Hepatic stellate cell (primary cell): Measurements from ENCODE around the gene KCND2.
A peak's percentile ranks its signal among the peaks of the same experiment; 100 is the strongest.

Experiments
- DNase-seq: peaks from one replicate; pipeline ENCODE4 v3.0.0; 2011; ENCODE audit warnings: low spot score

KCND2 gene

DNA sequence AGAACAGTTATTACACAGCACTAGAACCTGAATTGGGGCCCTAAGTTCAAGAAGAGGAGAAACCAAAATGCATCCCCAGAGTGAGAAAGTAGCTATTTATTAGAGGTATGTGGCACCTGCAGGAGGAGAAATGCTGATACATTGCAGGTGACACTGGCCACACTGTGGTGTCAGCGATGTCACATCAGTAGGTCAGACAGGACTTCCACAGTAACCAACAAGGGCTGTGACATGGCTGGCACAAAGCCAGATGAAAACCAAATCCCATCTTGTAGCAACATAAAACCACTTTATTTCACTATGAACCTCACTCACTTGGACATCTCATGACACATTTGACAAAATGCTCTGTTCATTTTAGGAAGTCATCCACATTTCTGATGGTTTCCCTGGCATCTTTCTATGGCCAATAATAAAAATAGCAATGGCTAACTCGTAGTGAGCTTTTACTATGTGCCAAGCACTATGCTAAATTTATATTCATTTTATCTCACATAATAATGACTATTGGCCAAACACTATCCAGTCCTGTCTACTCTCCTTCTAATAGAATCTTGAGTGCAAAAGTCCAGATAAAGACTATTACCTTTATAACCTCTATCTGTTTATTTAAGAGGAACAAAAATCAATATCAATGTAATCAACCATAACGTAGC, 430.7 kb downstream of the KCND2 start:
- DNase-seq, result no peak

DNA sequence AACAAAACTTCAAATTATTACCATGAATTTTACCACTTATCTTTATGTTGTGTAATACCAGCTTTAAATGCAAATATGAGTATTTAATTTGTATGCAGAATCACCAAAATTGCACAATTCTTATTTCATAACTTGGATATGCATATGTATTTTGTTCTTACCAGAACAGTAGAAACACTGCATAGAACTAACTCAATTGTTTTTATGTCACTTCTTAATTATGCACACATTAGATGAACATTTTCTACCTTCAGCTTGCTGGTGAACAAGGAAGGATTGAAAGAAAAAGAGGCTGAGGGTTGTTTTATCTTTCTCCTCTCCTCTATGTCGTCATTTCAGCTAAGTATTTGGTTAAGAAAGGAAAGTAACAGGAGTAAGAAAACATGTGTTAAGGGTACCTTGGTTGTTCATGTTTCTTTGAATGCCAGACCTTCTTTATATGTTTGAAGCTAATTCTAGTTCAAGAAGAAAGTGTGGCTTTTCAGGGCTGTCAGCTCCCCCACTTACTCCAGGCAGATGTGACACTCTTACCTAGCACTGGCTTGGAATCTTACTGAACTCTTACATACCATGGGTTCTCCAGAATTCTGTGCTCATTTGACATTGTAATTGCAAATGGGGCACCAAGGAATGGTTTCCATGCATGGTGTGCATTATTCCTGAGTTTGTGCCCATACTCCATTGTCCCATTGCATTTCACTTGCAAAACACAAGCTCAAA, 436.4 kb downstream of the KCND2 start:
- no peak for DNase-seq

DNA sequence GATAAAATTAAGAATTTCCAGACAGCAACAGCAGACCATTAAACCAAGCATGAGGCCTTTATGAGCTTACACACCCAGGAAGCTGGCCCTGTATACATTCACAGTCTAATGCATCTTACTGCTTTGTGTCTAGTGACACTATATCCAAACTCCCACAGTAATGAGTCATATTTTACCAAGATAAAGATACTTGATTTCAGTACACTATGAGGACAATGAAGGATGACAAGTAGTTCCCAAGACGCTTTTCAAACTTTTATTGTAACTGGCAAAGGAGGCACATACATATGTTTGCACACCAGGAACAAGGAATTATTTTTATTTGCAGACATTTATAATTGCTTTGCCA, 437.0 kb downstream of the KCND2 start:
- no peak for DNase-seq

DNA sequence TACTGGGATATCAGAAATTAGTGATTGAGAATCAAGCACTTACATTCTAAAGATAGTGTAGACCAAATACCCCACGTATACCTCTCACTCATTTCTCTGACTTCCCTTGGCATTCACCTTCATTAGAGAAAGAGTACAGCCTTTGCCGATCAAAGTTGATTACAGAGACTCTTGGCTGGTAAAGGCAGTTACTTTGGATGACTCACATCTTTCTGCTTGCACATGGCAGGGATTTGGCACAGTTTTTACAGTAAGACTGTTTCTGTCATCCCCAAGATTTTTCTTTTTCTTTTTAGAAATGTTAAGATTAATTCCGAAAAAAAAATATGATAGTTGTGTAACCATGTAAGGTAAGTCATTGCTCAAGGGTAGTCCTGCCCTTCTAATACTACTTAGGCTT, 442.0 kb downstream of the KCND2 start:
- DNase-seq, result no peak

DNA sequence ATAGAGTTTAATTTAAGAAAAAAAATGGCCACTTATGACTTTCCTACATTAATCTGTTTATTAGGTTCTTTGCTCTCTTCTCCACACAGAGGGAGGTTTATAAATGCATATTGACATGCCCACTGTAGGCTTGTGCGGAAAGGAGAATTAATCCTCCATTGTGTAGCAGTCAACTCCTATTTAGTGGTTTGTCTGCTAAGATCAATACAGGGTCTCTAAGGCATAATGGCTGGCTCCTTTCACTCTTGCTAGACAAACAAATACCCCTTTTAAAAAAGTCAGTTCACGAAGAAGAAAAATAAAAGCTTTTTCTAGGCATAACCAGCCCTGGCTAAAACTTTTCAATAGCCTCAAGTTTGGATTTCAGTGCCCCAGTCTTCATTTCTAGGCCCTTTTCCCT, 443.3 kb downstream of the KCND2 start:
- no peak for DNase-seq

DNA sequence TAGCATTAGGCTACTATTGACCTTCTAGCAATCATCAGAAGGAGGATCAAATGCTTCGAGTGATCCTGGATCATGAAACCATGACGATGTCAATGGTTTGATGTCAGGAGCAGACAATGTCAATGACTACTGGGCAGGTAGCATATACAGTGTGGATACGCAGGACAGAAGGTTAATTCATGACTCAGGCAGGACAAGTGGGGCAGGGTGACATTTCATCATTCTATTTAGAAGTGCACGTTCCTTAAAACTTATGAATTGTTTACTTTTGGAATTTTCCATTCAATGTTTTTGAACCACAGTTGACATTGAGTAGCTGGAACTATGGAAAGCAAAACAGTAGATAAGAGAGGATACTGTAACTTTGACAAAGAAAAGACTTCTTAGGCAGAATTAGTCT, 444.2 kb downstream of the KCND2 start:
- DNase-seq, result no peak

DNA sequence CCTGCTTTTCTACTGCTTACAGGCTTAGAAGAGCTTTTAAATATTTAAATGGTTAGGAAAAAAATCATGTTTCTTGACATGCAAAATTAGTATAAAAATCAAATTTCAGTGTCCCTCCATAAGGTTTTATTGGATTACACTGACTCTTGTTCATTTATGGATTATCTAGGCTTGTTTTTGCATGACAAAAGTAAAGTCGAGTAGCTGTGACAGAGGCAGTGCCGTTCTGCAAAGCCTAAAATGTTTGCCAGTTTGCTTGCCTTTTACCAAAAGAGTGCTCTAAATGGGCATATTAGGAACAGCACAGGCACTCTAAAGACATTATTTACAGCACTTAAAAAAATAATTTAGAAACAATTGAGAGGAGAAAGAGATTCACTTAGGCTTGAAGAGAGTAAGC, 445.4 kb downstream of the KCND2 start:
- no peak for DNase-seq

DNA sequence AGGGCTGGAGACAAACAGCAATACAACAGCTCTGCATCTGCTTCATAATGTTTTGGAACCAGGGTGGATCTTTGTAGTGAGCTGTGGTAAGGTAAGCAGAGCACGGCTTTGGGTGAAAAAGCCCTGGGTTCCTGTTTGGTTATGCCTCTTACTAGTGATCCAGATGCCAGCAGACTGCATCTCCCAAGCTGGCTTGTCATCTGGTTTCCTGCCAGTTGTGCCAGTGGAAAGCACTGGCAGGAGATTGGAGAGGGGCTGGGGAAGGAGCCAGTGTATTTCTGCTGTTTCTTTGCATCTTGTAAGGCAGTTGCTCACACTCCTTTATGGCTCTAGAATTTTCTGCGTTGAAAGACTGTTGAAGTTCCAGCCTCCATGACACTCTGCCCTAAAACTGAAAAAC, 447.3 kb downstream of the KCND2 start:
- DNase-seq, result no peak

DNA sequence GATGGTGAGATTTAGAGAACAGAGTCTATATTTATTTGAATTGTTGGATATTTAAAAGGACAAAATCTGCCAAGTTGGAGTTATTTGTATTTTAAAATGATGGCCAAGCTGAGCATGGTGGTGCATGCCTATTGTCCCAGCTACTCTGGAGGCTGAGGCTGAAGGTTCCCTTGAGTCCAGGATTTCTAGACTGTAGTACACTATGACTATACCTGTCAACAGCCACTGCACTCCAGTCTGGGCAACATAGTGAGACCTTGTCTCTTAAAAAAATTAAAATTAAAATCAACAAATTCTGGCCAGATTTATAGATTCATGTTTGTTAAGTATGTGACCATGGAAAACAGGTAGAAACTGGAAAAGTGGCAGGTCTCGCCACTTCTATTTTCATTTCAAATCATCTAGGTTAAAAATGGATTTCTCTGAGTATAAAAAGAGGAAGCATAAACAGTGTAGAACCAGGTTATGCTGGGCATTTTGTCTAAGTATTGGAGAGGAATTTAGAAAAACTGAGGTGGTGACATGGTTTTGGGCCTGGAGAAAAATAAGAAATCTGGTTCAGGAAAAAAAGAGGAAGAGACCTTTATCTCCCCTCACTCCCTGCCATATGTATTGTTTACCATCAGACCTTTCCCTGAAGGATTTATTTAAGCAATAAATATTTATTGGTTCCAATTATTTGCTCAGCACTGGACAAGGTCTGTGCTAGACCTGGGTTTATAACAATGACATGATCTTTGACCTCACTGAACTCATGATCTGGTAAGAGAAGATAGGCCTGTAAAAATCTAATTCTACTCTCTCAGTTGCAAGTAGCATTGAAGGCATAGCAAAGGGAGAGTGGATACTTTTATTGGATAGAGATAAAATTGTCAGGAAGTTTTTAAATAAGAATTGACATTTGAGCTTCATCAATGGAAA, 450.8 kb downstream of the KCND2 start:
- DNase-seq, result no peak

DNA sequence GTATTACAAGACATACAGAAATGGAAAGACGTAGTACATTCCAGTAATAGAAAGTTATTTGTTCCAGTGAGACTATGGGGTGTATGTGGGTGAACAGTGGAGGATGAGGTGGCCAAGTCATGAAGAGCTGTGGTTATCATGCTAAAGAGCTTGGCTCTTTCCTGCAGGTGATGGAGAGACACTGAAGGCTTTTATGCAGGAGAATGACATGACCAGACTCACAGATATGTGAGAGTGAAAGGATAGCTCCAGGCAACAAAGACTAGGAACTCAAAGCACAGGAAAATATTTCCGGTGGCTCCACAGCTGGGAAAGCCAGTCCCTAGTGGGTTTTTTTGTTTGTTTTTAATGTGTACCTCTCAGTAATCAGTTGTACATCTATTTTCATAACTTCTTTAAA, 451.5 kb downstream of the KCND2 start:
- DNase-seq, result no peak

DNA sequence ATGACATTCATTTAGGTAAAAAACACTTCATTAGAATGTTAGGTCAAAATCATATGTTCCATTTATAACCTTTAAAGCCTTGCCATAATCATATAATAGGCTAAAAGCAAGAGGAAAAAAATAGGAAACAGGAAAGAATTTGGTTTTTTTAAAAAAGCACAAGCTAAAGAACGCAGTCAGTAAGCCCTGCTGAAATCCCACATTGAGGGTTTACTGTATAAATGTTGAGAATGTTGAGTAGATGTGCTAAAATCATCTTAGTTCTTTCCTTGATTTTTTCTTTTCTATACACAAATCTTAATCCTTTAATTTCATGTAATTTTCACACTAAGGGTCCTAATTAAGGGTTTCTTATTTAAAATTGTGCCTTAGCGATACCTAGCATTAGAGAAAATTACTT, 452.0 kb downstream of the KCND2 start:
- DNase-seq, result no peak

DNA sequence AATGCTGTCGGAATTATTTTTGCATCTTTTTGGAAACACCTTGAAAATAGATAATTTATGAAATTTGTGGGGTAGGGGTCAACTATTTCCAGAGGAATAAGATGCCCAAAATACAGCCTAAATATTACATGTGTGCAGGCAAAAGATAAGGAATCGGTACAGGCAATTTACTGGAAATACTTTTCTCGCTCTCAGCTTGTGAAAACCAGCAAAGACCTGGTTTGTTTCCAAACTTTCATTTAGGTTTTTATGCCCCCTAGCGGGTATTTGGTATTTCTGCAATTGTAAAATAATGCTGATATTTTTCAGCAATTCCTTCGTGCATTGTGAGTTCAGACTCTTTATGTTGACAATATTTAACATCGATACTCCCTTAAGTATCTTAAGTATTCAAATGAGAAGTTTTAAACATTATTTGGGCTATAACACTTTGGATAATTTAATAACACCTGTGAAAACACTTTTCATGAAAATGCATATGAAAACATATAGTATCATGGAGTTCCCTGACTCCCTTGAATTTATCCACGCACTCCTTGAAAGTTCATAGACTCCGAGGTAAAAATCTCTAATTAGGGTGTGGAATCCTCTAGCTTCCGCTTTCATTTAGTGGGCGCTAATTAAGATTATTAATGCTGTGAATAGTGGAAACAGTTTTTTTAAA, 452.5 kb downstream of the KCND2 start:
- DNase-seq, result peak; percentile 8

DNA sequence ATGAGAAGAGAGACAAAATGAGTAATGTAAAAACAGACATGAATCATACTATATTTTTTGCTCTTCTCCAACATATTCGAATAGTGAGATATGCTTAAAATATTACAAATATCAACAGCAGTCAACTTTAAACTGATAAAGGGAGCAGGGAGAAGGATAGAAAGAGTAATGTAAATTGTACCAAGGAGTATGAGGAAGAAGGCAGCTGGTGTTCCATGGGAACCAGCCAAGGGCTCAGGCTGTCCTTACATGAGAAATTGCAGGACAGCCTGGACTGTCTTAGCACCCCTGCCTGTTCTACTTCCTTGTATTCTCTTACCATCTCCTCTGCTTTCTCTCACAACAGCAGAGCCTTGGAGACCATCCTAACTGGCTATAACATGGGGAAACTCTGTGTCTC, 456.3 kb downstream of the KCND2 start:
- DNase-seq, result peak; percentile 7

DNA sequence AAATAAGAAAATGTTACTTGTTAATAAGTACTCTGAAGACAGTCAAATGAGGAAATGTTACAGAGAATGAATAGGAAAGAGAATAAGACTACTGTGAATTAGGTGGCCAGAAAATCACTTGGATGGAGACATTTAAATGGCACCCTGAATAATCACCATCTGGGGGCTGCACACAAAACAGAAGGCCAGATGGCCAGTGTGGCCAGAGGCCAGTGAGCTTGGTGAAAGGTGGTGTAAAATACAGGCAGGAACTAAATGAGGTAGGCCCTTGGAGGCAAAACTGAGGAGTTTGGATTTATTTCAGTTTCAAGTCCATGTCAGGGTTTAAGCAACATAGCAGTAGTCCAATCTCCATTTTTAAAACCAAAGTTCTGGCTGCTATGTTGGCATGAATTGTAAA, 458.3 kb downstream of the KCND2 start:
- no peak for DNase-seq

DNA sequence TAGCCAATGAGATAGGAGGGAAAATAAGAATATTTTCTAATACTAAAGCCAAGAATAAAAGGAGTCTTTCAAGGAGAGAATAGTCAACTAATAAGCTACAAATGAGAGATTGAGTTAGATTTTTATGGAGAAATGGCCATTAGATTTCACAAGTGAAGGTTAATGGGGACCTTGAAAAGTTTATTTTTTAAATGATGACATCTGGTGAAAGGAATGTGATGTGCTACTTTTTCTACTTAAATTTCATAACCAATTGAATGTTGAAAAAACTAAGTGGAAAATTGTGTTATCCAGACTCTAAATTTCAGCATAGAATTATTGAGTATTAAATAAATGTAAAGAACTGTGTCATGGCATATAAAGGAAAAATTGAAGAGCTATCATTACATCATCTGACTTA, 459.3 kb downstream of the KCND2 start:
- DNase-seq, result no peak

DNA sequence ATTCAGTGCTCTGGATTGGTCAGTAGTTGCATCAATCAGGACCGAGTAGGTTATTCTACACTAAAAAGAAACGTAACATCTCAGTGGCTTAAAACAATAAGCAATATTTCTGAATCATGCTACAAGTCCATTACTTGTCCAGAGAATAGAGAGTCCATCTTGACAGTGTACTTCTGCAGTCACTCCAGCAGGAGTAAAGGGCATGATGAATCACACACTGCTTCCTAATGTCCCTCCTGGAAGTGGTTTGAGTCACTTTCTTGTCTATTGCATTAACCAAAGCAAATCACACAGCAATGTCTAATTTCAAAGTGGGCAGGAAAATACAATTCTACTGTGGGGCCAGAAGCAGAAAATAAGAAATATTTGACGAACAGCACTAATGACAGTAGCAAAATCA, 460.2 kb downstream of the KCND2 start:
- peak; percentile 33 for DNase-seq

DNA sequence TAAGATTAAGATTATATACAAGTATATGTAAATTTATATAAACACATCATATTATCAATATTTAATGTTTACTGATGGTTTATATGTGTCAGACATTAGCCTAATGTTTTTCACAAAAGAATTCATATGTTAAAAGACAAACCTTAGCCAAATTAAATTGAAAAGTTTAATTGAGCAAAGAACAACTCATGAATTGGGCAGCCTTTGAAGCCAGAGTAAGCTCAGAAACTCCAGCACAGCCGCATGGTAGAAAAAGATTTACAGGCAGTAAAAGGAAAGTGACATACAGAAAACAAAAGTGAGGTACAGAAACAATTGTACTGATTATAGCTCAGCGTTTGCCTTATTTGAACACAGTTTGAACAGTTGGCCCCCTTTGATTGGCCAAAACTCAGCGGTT, 460.9 kb downstream of the KCND2 start:
- DNase-seq, result no peak

DNA sequence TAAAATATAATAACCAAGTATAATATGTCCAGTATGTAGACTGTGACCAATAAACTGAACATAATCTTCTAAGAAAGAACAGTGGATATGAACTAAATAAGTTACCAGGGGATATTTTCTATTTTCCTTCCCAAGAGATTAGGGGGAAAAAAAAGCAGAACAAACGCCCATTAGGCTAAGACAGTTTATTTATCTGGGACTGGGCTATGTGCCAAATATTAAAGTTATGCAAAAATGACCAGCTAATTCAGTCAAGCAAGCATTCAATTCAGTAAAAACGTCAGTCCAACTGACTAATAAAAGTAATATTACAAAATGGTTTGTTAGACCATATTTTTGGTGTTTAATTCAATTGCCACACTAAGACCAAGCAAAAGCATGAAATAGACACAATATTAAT, 462.8 kb downstream of the KCND2 start:
- no peak for DNase-seq

DNA sequence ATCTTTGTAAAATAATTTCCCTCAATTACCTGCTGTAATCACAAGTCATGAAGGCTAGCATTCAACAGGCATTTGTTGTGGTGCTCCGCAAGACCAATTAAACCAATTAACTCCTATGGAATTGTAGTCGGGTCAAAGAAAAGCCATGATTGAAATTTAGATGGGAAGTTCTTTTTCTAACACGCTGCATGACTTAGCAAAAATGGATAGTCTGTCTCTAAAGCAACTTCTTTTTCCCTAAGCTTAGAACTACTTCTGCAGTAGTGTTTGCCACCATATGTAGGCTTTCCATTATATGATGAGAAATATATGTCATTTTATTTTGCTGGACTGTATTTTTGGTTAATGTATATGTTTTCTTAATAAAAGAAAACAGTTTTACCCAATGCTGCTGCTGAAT, 465.8 kb downstream of the KCND2 start:
- DNase-seq, result no peak

DNA sequence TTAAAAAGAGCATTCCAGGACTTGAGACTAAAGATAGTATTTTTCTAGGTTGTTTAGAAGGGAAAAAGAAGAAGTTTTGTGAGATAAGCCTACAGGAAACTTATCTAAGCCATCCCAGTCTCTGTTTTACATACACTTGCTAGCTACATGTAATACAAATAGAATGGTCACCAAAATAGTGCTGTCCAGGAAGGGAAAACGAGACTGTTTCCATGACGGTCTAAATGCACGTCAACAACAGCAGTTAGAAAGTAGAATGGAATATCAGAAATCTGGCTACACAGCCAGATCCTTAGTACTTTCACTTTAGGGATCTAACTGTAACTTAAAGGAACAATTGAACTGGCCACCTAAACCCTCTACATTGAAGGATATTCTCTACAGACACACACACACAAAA, 467.4 kb downstream of the KCND2 start:
- DNase-seq, result peak; percentile 10

DNA sequence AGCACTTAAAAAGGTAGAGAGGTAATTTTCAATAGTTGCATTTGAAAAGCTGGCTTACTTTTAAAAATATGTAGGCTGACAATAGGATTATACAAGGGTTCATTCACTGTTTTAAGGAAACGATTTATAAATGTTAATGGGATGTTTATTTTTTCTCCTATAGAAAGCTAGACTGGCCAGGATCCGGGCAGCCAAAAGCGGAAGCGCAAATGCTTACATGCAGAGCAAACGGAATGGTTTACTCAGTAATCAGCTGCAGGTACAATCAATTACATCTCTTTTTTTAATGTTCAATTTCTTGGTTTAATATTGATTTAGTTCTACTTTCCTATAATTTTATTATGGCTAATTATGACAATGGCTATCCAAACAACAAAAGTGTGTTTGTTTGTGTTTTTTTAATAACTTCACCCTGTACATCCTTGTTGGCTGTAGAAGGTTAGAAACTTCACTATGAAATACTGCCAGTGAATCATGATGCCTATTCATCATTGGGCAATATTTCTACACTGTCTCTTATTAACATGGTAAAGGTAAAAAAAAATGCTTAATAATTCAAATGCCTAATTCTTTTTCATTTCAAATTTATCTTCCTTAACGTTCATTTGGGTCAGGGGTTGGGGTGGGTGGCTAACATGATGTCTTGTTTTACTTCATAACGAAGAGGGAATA, 468.5 kb downstream of the KCND2 start:
- DNase-seq, result no peak

DNA sequence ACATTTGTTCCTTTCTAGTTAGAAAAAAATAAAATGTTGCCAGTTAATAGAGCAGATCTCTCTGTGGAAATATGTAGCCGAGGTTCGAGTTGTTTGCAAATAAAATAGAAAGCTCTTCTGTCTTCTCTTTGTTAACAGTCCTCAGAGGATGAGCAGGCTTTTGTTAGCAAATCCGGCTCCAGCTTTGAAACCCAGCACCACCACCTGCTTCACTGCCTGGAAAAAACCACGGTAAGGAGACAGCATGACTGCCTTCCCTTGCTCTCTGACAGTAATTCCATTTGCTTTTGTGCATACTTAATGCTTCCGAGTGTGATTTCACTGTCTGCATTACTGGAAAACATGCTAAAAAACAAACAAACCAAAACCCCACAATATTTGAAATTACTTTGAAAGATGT, 469.4 kb downstream of the KCND2 start:
- DNase-seq, result no peak
